Caco-2 (cell line): ENCODE data around the gene SF3A2. TPM values are rescaled to one million over a fixed set of nuclear protein-coding genes. Genes with fewer than 3 reads are reported as not detected.
A peak's percentile ranks its signal among the peaks of the same experiment; 100 is the strongest.

Experiments
- BruUV-seq: library from RNA; stranded (reverse); fragments of 400-500 nt; replicated peaks from 2 replicates; lab custom pipeline; 2021; lab: Mats Ljungman, UMichigan
- CTCF ChIA-PET: fragments of 300-600 bp; sonication (Branson Sonifier 250); formaldehyde crosslinking; loops from one replicate; lab custom pipeline; 2022; ENCODE audit warnings: antibody characterized with exemption; lab: Charles Lee
- POLR2A ChIA-PET: fragments of 300-600 bp; sonication (Branson Sonifier 250); formaldehyde crosslinking; loops from one replicate; lab custom pipeline; 2022; ENCODE audit warnings: antibody characterized with exemption; lab: Charles Lee
- DNase-seq, 2 experiments: peaks; one replicate each; pipeline versions ENCODE4 v3.0.0 to v3.0.0-alpha.2; 2020 to 2022
- H3K27me3 ChIP-seq: replicated peaks from 2 replicates; pipeline ENCODE4 v1.6.0; 2011; ENCODE audit warnings: low read length; ENCODE audit not compliant: control insufficient read depth, insufficient read depth
- H3K36me3 ChIP-seq: 2 replicates; pipeline ENCODE4 v1.5.1; 2011; ENCODE audit warnings: low read length; ENCODE audit not compliant: control insufficient read depth, insufficient read depth
- H3K4me1 ChIP-seq: fragments of 250-450 bp; sonication (Bioruptor Pico); 2 replicates; pipeline ENCODE4 v1.5.1; 2020; ENCODE audit warnings: mild to moderate bottlenecking
- H3K4me3 ChIP-seq: 2 replicates; pipeline ENCODE4 v1.5.1; 2011; ENCODE audit warnings: low read depth, mild to moderate bottlenecking, control low read depth, low read length
- H3K9me3 ChIP-seq: fragments of 250-450 bp; sonication (Bioruptor Pico); 2 replicates; pipeline ENCODE4 v1.5.1; 2020; ENCODE audit warnings: mild to moderate bottlenecking, moderate library complexity
- H3K27ac Mint-ChIP-seq: one replicate; pipeline ENCODE4 v1.8.0; 2022; ENCODE audit warnings: mixed read lengths; ENCODE audit not compliant: unreplicated experiment
- H3K27me3 Mint-ChIP-seq: one replicate; pipeline ENCODE4 v1.8.0; 2022; ENCODE audit warnings: mixed read lengths; ENCODE audit not compliant: insufficient read depth, unreplicated experiment
- H3K36me3 Mint-ChIP-seq: one replicate; pipeline ENCODE4 v1.8.0; 2022; ENCODE audit warnings: mild to moderate bottlenecking, mixed read lengths; ENCODE audit not compliant: insufficient read depth, unreplicated experiment
- H3K4me1 Mint-ChIP-seq: one replicate; pipeline ENCODE4 v1.8.0; 2022; ENCODE audit warnings: low read depth, mixed read lengths; ENCODE audit not compliant: unreplicated experiment
- H3K4me3 Mint-ChIP-seq: one replicate; pipeline ENCODE4 v1.8.0; 2022; ENCODE audit warnings: mild to moderate bottlenecking, moderate library complexity, mixed read lengths; ENCODE audit not compliant: unreplicated experiment
- H3K9me3 Mint-ChIP-seq: one replicate; pipeline ENCODE4 v1.8.0; 2022; ENCODE audit warnings: mixed read lengths; ENCODE audit not compliant: unreplicated experiment
- intact Hi-C: fragments of 100-400 bp; cut with micrococcal nuclease; formaldehyde crosslinking; loops from one replicate; pipeline ENCODE4 v1.10.0; 2022; ENCODE audit not compliant: unreplicated experiment
- total RNA-seq: library from RNA; stranded (reverse); gene quantifications from 2 replicates; pipeline ENCODE4 v1.2.3, GENCODE V29; 2022
- TF ChIP-seq, protein P1 (sequence below), 2 experiments: fragments of 200-600 bp in 1 of 2; IDR thresholded peaks; 1 replicate in 1 of 2; 2 replicates in 1 of 2; pipeline versions ENCODE4 v1.5.1 to v1.8.0; 2011 to 2022; ENCODE audit warnings: antibody characterized with exemption in 1 of 2, control low read depth in 1 of 2, inconsistent platforms in 1 of 2, low read depth in 1 of 2, low read length in 1 of 2, mild to moderate bottlenecking in 1 of 2, moderate library complexity in 1 of 2; ENCODE audit not compliant: insufficient read depth in 1 of 2, severe bottlenecking in 1 of 2, unreplicated experiment in 1 of 2

The SF3A2 gene
- total RNA-seq, 1 experiment from 2014 or later, result 129 TPM

DNA sequence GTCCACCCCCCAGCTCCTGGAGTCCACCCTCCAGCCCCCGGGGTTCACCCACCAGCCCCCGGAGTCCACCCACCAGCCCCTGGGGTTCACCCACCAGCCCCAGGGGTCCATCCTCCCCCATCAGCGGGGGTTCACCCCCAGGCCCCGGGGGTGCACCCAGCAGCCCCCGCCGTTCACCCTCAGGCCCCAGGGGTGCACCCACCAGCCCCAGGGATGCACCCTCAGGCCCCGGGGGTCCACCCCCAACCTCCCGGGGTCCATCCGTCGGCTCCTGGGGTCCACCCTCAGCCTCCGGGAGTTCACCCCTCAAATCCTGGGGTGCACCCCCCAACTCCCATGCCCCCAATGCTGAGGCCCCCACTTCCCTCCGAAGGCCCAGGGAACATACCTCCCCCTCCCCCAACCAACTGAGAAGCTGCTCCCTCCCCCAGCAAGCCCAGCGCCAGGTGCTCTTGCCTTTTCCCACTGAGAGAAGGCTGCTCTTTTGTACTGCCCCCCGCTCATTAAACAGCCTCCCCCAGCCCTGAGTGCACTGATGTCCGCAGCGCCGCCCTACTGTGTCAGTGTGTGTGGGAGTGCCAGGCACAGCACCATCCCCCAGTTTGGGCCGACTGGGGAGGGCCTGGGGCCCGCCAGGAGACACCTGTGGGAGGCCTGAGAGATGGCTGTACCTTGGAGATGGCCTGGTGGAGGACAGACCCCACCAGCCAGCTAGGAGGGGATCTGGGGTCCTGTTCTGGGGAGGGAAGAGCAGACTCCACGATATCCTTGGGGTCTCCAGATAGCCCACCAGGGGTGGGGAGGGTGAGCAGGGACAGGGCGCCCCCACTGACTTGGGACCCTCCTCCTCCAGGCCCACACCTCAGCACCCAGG is 11.7 kb downstream of the SF3A2 start:
- H3K36me3 Mint-ChIP-seq, result peaks cover 82% of the 10 kb centered on the region
- TF ChIP-seq, protein P1, sequence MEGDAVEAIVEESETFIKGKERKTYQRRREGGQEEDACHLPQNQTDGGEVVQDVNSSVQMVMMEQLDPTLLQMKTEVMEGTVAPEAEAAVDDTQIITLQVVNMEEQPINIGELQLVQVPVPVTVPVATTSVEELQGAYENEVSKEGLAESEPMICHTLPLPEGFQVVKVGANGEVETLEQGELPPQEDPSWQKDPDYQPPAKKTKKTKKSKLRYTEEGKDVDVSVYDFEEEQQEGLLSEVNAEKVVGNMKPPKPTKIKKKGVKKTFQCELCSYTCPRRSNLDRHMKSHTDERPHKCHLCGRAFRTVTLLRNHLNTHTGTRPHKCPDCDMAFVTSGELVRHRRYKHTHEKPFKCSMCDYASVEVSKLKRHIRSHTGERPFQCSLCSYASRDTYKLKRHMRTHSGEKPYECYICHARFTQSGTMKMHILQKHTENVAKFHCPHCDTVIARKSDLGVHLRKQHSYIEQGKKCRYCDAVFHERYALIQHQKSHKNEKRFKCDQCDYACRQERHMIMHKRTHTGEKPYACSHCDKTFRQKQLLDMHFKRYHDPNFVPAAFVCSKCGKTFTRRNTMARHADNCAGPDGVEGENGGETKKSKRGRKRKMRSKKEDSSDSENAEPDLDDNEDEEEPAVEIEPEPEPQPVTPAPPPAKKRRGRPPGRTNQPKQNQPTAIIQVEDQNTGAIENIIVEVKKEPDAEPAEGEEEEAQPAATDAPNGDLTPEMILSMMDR (IDR thresholded peaks at IDR 0.05; ENCODE audit: insufficient read depth in 1 of 2, low read depth in 1 of 2, low read length in 1 of 2, severe bottlenecking in 1 of 2, unreplicated experiment in 1 of 2), result no peak
- Histone ChIP-seq H3K4me3 (no peak overlapping the region), H3K36me3 (peaks cover 2% of the 10 kb centered on the region), H3K27me3 (no peaks in the 10 kb centered on the region), H3K9me3 (no peaks in the 10 kb centered on the region), H3K4me1 (no peaks in the 10 kb centered on the region)
- BruUV-seq, result TSS peak; percentile 85
- H3K27ac Mint-ChIP-seq, result no peak overlapping the region
- intact Hi-C loops, result no loop called here
- no peaks in the 10 kb centered on the region for H3K27me3 Mint-ChIP-seq
- no peak for DNase-seq
- no peaks in the 10 kb centered on the region for H3K4me1 Mint-ChIP-seq
- CTCF ChIA-PET, result no interaction called here
- POLR2A ChIA-PET, result no interaction called here
- no peak overlapping the region for H3K4me3 Mint-ChIP-seq
- no peaks in the 10 kb centered on the region for H3K9me3 Mint-ChIP-seq

DNA sequence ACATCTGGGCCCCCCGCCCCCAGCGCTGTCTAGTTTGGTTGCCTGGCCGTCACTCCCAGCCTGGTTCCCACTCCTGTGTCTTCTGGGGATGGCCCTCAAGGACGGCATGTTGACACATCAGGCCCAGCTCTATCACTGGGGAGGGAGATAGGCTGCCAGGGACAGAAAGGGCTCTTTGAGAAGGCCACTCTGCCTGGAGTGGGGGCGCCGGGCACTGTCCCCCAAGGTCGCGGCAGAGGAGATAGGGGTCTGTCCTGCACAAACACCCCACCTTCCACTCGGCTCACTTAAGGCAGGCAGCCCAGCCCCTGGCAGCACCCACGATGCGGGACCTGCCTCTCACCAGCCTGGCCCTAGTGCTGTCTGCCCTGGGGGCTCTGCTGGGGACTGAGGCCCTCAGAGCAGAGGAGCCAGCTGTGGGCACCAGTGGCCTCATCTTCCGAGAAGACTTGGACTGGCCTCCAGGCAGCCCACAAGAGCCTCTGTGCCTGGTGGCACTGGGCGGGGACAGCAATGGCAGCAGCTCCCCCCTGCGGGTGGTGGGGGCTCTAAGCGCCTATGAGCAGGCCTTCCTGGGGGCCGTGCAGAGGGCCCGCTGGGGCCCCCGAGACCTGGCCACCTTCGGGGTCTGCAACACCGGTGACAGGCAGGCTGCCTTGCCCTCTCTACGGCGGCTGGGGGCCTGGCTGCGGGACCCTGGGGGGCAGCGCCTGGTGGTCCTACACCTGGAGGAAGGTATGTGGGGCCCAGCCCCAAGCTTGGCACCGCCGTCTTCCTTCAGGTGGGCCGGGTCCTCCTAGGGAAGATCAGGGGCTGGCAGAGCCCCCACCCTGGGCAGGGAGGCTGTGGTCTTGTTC is 12.6 kb downstream of the SF3A2 start, which contains the start of gene AMH:
TSS of gene AMH (plus strand) at position 314 of the 857 bp plus-strand sequence. CDS start at position 324, 10 bp downstream.
- DNase-seq, result no peak
- H3K4me1 ChIP-seq, result no peaks in the 10 kb centered on the region
- Mint-ChIP-seq H3K9me3 (no peaks in the 10 kb centered on the region), H3K4me3 (no peak within 1 kb of the TSS), H3K27me3 (no peaks in the 10 kb centered on the region), H3K27ac (no peak within 1 kb of the TSS), H3K4me1 (no peaks in the 10 kb centered on the region), H3K36me3 (peaks cover 82% of the 10 kb centered on the region)
- H3K27me3 ChIP-seq, result no peaks in the 10 kb centered on the region
- H3K4me3 ChIP-seq, result no peak within 1 kb of the TSS
- H3K36me3 ChIP-seq, result peaks cover under 1% of the 10 kb centered on the region
- ChIA-PET CTCF (no interaction called here), POLR2A (interaction anchor here (0.5 kb wide), 1 partner anchor 36 kb away, joined by 3 read pairs; no protein-coding TSS in a partner anchor)
- no TSS peak for BruUV-seq
- intact Hi-C loops, result no loop called here
- H3K9me3 ChIP-seq, result no peaks in the 10 kb centered on the region
- TF ChIP-seq, protein P1 (IDR thresholded peaks at IDR 0.05; ENCODE audit: insufficient read depth in 1 of 2, low read depth in 1 of 2, low read length in 1 of 2, severe bottlenecking in 1 of 2, unreplicated experiment in 1 of 2), result no peak
